AG04449 (cell line): ENCODE results near the gene CCDC15.
A peak's percentile ranks its signal among the peaks of the same experiment; 100 is the strongest.

Experiments used
- CTCF ChIA-PET: fragments of 350-600 bp; formaldehyde crosslinking; extraction: SDS; loops from one replicate; lab custom pipeline; 2021; ENCODE audit warnings: antibody characterized with exemption; lab: Yijun Ruan, JAX
- POLR2A ChIA-PET: fragments of 400-600, 350-600 bp; formaldehyde crosslinking; extraction: SDS; loops from one replicate; lab custom pipeline; 2020; ENCODE audit warnings: antibody characterized with exemption, inconsistent platforms; lab: Yijun Ruan, JAX
- DNase-seq: peaks from one replicate; pipeline ENCODE4 v3.0.0-alpha.2; 2010; ENCODE audit warnings: low read depth, low spot score
- H3K4me3 ChIP-seq: 2 replicates; pipeline ENCODE4 v1.5.1; 2011; ENCODE audit warnings: low read depth, mild to moderate bottlenecking, control low read depth, low read length
- TF ChIP-seq, protein P1 (sequence below): IDR thresholded peaks from one replicate; pipeline ENCODE4 v1.5.1; 2011; ENCODE audit warnings: mild to moderate bottlenecking, moderate library complexity, low read length, control low read depth, inconsistent platforms; ENCODE audit not compliant: insufficient read depth; ENCODE audit errors: missing control alignments

CCDC15 gene

DNA sequence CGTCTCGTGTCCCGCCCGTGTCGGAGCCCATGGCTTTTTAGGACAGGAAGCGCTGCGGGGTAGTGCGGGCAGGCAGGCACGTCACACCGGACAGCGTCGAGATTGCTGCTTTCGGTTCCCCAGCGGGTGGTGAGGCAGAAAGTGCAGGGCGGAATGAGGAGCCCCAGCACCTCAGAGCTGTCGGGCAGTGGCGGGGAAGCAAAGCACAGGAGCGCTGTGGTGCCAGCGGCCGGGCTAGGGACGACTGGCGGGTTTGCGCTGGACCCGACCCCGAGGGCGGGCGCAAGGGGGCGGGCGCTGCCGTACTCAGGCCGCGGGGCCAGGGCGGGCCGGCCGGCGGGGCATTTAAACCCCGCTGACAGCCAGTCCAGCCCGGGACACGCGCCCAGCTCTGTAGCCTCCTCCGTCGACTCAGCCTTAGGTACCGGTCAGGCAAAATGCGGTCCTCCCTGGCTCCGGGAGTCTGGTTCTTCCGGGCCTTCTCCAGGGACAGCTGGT, 109.0 kb downstream of the CCDC15 start, which contains the start of gene SLC37A2:
TSS of gene SLC37A2 (plus strand) at position 375 of the 498 bp plus-strand sequence. CDS start at position 438, 63 bp downstream.
- CTCF ChIA-PET = interaction anchor here (0.8 to 1.5 kb wide), 3 partner anchors 28 to 283 kb away, joined by 4 read pairs; no protein-coding TSS in a partner anchor
- DNase-seq = no peak
- POLR2A ChIA-PET = interaction anchor here (0.7 kb wide), 1 partner anchor 310 kb away, joined by 4 read pairs; no protein-coding TSS in a partner anchor
- TF ChIP-seq, protein P1, sequence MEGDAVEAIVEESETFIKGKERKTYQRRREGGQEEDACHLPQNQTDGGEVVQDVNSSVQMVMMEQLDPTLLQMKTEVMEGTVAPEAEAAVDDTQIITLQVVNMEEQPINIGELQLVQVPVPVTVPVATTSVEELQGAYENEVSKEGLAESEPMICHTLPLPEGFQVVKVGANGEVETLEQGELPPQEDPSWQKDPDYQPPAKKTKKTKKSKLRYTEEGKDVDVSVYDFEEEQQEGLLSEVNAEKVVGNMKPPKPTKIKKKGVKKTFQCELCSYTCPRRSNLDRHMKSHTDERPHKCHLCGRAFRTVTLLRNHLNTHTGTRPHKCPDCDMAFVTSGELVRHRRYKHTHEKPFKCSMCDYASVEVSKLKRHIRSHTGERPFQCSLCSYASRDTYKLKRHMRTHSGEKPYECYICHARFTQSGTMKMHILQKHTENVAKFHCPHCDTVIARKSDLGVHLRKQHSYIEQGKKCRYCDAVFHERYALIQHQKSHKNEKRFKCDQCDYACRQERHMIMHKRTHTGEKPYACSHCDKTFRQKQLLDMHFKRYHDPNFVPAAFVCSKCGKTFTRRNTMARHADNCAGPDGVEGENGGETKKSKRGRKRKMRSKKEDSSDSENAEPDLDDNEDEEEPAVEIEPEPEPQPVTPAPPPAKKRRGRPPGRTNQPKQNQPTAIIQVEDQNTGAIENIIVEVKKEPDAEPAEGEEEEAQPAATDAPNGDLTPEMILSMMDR = peak; percentile 27
- H3K4me3 ChIP-seq = peak within 1 kb of the TSS; percentile 72

DNA sequence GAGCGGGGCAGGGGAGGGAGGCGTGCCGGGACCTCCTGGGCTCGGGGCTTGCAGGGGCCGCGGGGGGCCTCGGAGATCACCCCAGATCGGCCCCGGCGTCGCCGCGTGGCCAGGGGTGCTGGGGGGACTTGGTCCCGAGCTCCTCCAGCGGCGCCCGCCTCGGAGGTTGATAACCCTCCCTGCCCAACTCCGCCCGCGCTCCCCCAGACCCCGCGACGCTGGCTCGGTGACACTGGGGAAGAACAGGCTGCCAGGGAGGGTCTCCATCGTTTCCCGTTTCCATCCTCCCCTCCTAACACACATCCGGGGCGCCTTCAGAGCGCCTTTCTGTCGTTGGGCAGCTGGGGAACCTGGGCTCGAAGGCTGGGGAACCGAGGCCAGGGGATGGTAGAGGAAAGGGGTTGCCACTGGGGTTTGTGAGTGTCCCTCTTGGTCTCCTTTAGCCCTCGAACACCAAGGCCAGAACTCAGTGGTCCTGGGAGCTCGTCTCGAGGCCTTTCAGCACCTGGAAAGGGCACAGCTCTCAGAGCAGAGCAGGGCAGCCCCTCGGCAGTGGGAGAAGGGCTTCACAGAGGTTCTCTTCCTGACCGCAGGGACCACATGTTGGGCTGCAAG, 109.5 kb downstream of the CCDC15 start:
- peak overlapping the region; percentile 72 for H3K4me3 ChIP-seq
- CTCF ChIA-PET = interaction anchor here (0.8 to 1.5 kb wide), 3 partner anchors 27 to 282 kb away, joined by 4 read pairs; no protein-coding TSS in a partner anchor
- POLR2A ChIA-PET = interaction anchor here (0.7 kb wide), 1 partner anchor 311 kb away, joined by 4 read pairs; no protein-coding TSS in a partner anchor
- no peak for DNase-seq
- TF ChIP-seq, protein P1 = no peak

DNA sequence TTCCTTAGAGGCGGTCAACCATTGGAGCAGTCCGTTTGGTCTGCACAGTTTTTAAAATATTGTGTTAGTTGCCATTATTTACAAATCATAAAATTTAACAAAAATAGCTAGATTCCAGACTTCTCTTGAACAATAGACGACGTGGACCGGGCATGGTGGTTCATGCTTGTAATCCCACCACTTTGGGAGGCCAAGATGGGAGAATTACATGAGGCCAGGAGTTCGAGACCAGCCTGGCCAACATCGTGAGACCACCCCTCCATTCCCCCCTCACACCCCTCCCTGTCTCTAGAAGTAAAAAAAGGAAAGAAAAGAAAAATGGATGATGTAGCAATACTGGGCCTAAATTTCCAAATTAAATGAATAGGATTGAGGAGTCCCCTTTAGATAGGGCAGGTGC, 110.1 kb downstream of the CCDC15 start:
- TF ChIP-seq, protein P1 = no peak
- peak overlapping the region; percentile 72; the same call in 1 of the 2 replicates for H3K4me3 ChIP-seq
- ChIA-PET CTCF (interaction anchor here (0.6 kb wide), 1 partner anchor 77 kb away, joined by 4 read pairs; no protein-coding TSS in a partner anchor), POLR2A (no interaction called here)
- DNase-seq = no peak

DNA sequence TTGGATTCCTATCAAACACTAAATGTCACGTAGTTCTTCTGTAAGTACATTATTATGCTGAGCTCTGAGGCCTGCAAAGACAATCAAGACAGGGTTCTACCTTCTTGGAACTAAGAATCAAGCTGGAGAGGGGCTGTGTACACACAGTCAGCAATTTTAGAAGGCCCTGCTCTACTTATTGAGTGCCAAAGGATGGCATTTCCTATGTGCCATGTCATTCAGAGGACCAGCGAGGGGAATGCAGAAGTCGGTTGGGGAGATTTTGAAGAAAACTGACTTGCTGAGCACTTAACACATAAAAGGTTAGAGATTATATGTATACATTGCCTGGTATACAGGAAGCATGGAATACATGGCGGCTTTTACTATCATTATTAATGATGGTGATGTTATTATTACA, 114.4 kb downstream of the CCDC15 start:
- no peak for DNase-seq
- ChIA-PET POLR2A (no interaction called here), CTCF (interaction anchor here (1.0 to 1.2 kb wide), 2 partner anchors 73 to 74 kb away, joined by 3 read pairs; no protein-coding TSS in a partner anchor)
- TF ChIP-seq, protein P1 = no peak
- H3K4me3 ChIP-seq = no peak overlapping the region

DNA sequence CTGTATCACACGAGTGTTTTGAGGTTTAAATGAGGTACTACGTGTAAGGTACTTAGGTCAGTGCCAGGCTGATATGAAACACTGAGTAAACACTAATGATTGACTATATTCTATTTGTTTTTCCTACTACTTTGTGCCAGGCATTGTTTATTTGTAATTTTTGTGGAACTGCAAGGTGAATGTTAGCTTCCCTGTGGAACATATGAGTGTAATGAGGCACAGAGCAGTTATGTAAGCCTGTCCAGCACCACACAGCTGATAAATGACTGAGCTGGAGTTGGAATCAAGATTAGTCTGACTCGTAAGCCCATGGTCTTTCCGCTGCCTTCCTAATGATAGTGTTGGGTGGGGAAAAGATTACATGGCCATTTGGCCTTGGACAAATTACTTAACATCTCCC, 115.0 kb downstream of the CCDC15 start:
- no peak overlapping the region for H3K4me3 ChIP-seq
- TF ChIP-seq, protein P1 = no peak
- ChIA-PET POLR2A (no interaction called here), CTCF (interaction anchor here (1.0 to 1.2 kb wide), 2 partner anchors 72 to 73 kb away, joined by 3 read pairs; no protein-coding TSS in a partner anchor)
- DNase-seq = no peak

DNA sequence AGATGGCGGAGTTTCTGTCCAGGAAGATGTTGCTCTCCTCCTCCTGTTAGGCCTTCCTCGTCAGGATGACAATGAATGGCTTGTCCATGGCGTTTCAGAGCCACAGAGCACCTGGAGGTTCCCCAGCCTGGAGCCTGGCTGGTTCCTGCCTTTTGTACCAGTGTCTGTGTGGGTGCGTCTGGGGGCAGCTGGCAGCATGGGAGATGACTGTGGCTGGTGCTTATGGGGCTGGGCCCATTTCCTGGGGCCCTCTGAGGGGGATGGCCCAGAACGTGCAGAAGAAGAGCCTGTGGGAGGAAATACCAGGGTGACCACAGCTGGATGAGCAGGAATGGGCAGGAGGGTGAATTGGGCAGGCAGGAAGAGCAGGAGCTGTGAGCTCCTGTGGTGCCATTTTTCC, 115.8 kb downstream of the CCDC15 start:
- DNase-seq = no peak
- POLR2A ChIA-PET = no interaction called here
- CTCF ChIA-PET = interaction anchor here (2.6 kb wide), 1 partner anchor 72 kb away, joined by 13 read pairs; no protein-coding TSS in a partner anchor
- TF ChIP-seq, protein P1 = no peak
- H3K4me3 ChIP-seq = no peak overlapping the region
